PC-9 (cell line): ENCODE results near the gene RTP5. TPM values are rescaled to one million over a fixed set of nuclear protein-coding genes. Genes with fewer than 3 reads are reported as not detected.

Experiments used
- BruUV-seq: library from RNA; stranded (reverse); fragments of 400-500 nt; replicated peaks from 2 replicates; lab custom pipeline; 2021; lab: Mats Ljungman, UMichigan
- CTCF ChIA-PET: fragments of 300-600 bp; sonication (Branson Sonifier 250); formaldehyde crosslinking; loops from one replicate; lab custom pipeline; 2022; ENCODE audit warnings: antibody characterized with exemption; lab: Charles Lee
- POLR2A ChIA-PET: fragments of 300-600 bp; sonication (Branson Sonifier 250); formaldehyde crosslinking; loops from one replicate; lab custom pipeline; 2022; ENCODE audit warnings: antibody characterized with exemption; ENCODE audit not compliant: unreplicated experiment; lab: Charles Lee
- DNase-seq, 2 experiments: peaks; one replicate each; pipeline versions ENCODE4 v3.0.0 to v3.0.0-alpha.2; 2015 to 2022; ENCODE audit warnings: mixed read lengths in 1 of 2
- H2AFZ ChIP-seq: fragments of 200-600 bp; sonication (generic); 2 replicates; pipeline ENCODE4 v1.8.1; 2017; ENCODE audit warnings: antibody characterized with exemption
- H3F3A ChIP-seq: fragments of 200-600 bp; sonication (generic); 2 replicates; pipeline ENCODE4 v1.8.1; 2017; ENCODE audit warnings: antibody characterized with exemption, mild to moderate bottlenecking, low read depth; ENCODE audit not compliant: insufficient read depth
- H3K27ac ChIP-seq: fragments of 200-600 bp; sonication (generic); 2 replicates; pipeline ENCODE4 v1.6.1; 2016; ENCODE audit warnings: mixed run types
- H3K27me3 ChIP-seq: fragments of 200-600 bp; sonication (generic); 2 replicates; pipeline ENCODE4 v1.6.1; 2016; ENCODE audit warnings: low read depth, mixed run types; ENCODE audit not compliant: insufficient read depth
- H3K36me3 ChIP-seq: fragments of 200-600 bp; sonication (generic); 2 replicates; pipeline ENCODE4 v1.6.1; 2016; ENCODE audit warnings: low read depth, mixed run types
- H3K4me1 ChIP-seq: fragments of 200-600 bp; sonication (generic); replicated peaks from 2 replicates; pipeline ENCODE4 v1.6.1; 2016; ENCODE audit warnings: mixed run types; ENCODE audit not compliant: insufficient read depth
- H3K4me2 ChIP-seq: fragments of 200-600 bp; sonication (generic); 2 replicates; pipeline ENCODE4 v1.6.1; 2017; ENCODE audit warnings: mixed run types
- H3K4me3 ChIP-seq: fragments of 200-600 bp; sonication (generic); 2 replicates; pipeline ENCODE4 v1.6.1; 2016; ENCODE audit warnings: mixed run types
- H3K79me2 ChIP-seq: fragments of 200-600 bp; sonication (generic); 2 replicates; pipeline ENCODE4 v1.6.1; 2017; ENCODE audit warnings: low read depth, mixed run types
- H3K9me2 ChIP-seq: fragments of 200-600 bp; sonication (generic); 2 replicates; pipeline ENCODE4 v1.8.1; 2017; ENCODE audit warnings: mild to moderate bottlenecking; ENCODE audit not compliant: insufficient read depth
- H3K9me3 ChIP-seq: fragments of 200-600 bp; sonication (generic); 2 replicates; pipeline ENCODE4 v1.8.1; 2016; ENCODE audit warnings: low read depth; ENCODE audit not compliant: insufficient read depth
- H4K20me1 ChIP-seq: fragments of 200-600 bp; sonication (generic); 2 replicates; pipeline ENCODE4 v1.8.1; 2017; ENCODE audit not compliant: insufficient read depth
- EZH2 ChIP-seq: fragments of 200-600 bp; sonication (generic); IDR thresholded peaks from 2 replicates; pipeline ENCODE4 v1.8.0; 2017; ENCODE audit warnings: antibody characterized with exemption, low read depth
- intact Hi-C: fragments of 100-400 bp; cut with micrococcal nuclease; formaldehyde crosslinking; loops from one replicate; pipeline ENCODE4 v1.10.0; 2022; ENCODE audit not compliant: unreplicated experiment
- total RNA-seq: library from RNA; stranded (reverse); gene quantifications from 2 replicates; pipeline ENCODE4 v1.2.3, GENCODE V29; 2021
- TF ChIP-seq, protein P1 (sequence below): fragments of 200-600 bp; sonication (generic); conservative IDR thresholded peaks from 2 replicates; pipeline ENCODE4 v1.6.1; 2017; ENCODE audit warnings: mixed run types, antibody characterized with exemption, mild to moderate bottlenecking, moderate library complexity

The RTP5 gene
- total RNA-seq, 1 experiment from 2014 or later = not detected

DNA sequence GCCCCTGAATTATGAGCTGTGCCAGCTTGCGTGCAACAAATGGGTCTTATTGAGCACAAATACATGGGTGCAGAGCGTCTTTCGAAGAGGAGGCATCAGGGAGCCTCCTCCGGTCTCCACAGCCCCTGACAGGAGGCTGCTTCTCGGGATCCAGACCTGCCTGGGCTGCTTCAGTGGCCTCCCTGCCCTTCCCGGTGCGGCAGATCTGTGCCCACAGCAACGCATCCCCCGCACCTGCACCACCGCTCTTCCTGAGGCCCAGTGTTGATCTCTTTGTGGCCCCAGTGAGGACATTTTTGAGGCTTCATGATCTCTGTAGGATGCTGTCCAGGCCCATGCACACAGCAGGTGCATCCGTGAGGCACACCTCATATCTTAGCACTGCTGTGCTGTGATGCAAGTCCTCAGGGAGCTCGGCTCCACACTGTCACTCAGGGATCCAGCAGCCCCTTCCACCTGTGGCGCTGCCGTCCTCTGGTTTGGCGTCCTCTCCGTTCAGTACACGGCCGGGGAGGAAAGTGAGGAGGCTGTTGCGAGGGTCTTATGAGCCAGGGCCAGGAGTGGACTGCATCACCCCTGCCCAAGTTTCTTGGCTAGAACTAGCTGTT lies 17.4 kb downstream of the RTP5 start:
- no peak overlapping the region for H3K4me2 ChIP-seq
- H3F3A ChIP-seq = peaks cover 2% of the 10 kb centered on the region; the same call in 1 of the 2 replicates
- no peaks in the 10 kb centered on the region for H3K36me3 ChIP-seq
- H3K9me3 ChIP-seq = no peaks in the 10 kb centered on the region
- H3K27ac ChIP-seq = no peak overlapping the region
- no TSS peak for BruUV-seq
- ChIA-PET POLR2A (interaction anchor here (0.6 kb wide), 1 partner anchor 147 kb away, joined by 4 read pairs; no protein-coding TSS in a partner anchor), CTCF (interaction anchor here (0.6 kb wide), 1 partner anchor 18 kb away, joined by 5 read pairs; no protein-coding TSS in a partner anchor)
- no peaks in the 10 kb centered on the region for H3K79me2 ChIP-seq
- H3K4me1 ChIP-seq = peaks cover 12% of the 10 kb centered on the region
- no peak for DNase-seq
- no peaks in the 10 kb centered on the region for H4K20me1 ChIP-seq
- H3K27me3 ChIP-seq = peaks cover 6% of the 10 kb centered on the region; the same call in 1 of the 2 replicates
- no peak overlapping the region for H2AFZ ChIP-seq
- TF ChIP-seq, protein P1, sequence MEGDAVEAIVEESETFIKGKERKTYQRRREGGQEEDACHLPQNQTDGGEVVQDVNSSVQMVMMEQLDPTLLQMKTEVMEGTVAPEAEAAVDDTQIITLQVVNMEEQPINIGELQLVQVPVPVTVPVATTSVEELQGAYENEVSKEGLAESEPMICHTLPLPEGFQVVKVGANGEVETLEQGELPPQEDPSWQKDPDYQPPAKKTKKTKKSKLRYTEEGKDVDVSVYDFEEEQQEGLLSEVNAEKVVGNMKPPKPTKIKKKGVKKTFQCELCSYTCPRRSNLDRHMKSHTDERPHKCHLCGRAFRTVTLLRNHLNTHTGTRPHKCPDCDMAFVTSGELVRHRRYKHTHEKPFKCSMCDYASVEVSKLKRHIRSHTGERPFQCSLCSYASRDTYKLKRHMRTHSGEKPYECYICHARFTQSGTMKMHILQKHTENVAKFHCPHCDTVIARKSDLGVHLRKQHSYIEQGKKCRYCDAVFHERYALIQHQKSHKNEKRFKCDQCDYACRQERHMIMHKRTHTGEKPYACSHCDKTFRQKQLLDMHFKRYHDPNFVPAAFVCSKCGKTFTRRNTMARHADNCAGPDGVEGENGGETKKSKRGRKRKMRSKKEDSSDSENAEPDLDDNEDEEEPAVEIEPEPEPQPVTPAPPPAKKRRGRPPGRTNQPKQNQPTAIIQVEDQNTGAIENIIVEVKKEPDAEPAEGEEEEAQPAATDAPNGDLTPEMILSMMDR = no peak
- TF ChIP-seq EZH2 = no peak
- no peaks in the 10 kb centered on the region for H3K9me2 ChIP-seq
- intact Hi-C loops = no loop called here
- H3K4me3 ChIP-seq = no peak overlapping the region

- no peak for DNase-seq
These were observed 18.4 kb downstream of the RTP5 start for GRCh38 chr2:241887806-241888522.

DNA sequence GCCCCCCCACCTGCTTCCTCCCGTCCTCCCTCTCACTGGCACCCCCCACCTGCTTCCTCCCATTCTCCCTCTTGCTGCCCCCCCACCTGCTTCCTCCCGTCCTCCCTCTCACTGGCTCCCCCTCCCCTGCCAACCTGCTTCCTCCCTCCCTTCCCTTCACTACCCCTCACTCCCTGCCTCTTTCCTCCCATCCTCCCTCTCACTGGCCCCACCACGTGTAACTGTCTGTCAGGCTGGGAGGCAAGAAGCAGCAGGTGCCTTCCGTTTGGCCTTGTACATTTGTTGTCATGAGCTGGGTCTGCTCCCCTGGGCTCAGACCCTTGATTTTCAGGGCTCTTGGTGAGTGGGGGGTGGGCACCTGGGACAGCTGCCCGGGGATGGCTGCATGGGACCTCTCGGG lies 19.1 kb downstream of the RTP5 start:
- peaks cover 16% of the 10 kb centered on the region; the same call in 1 of the 2 replicates for H3K4me1 ChIP-seq
- no peaks in the 10 kb centered on the region for H4K20me1 ChIP-seq
- no peaks in the 10 kb centered on the region for H3K9me3 ChIP-seq
- H2AFZ ChIP-seq = no peak overlapping the region
- ChIA-PET POLR2A (no interaction called here), CTCF (no interaction called here)
- no peak overlapping the region for H3K4me3 ChIP-seq
- H3F3A ChIP-seq = 0 out of 2 replicates have a peak, but pooled peaks cover 2% of the 10 kb centered on the region
- H3K79me2 ChIP-seq = no peaks in the 10 kb centered on the region
- BruUV-seq = no TSS peak
- TF ChIP-seq, protein P1 = no peak
- TF ChIP-seq EZH2 = no peak
- peaks cover 23% of the 10 kb centered on the region for H3K27me3 ChIP-seq
- no peaks in the 10 kb centered on the region for H3K36me3 ChIP-seq
- H3K4me2 ChIP-seq = no peak overlapping the region
- H3K9me2 ChIP-seq = no peaks in the 10 kb centered on the region
- no peak for DNase-seq
- H3K27ac ChIP-seq = no peak overlapping the region
- intact Hi-C loops = no loop called here

More at GRCh38 chr2:241887806-241888522, 18.4 kb downstream of the RTP5 start:
- Histone ChIP-seq H3K9me2 (no peaks in the 10 kb centered on the region), H3K9me3 (no peaks in the 10 kb centered on the region), H3K4me1 (peaks cover 16% of the 10 kb centered on the region; the same call in 1 of the 2 replicates), H3K4me2 (no peak overlapping the region), H3K36me3 (no peaks in the 10 kb centered on the region), H2AFZ (no peak overlapping the region), H3K79me2 (no peaks in the 10 kb centered on the region), H3K4me3 (no peak overlapping the region), H3K27ac (no peak overlapping the region), H3F3A (no peaks in the 10 kb centered on the region; the same call in 1 of the 2 replicates), H3K27me3 (peaks cover 16% of the 10 kb centered on the region), H4K20me1 (no peaks in the 10 kb centered on the region)
- intact Hi-C loops = no loop called here
- ChIA-PET CTCF (no interaction called here), POLR2A (no interaction called here)
- no TSS peak for BruUV-seq
- no peak for TF ChIP-seq EZH2
- TF ChIP-seq, protein P1 = no peak
